AG04449 (cell line): ENCODE data around the gene VMAC.

Experiments used
- CTCF ChIA-PET: fragments of 350-600 bp; formaldehyde crosslinking; extraction: SDS; loops from one replicate; lab custom pipeline; 2021; ENCODE audit warnings: antibody characterized with exemption; lab: Yijun Ruan, JAX
- POLR2A ChIA-PET: fragments of 400-600, 350-600 bp; formaldehyde crosslinking; extraction: SDS; loops from one replicate; lab custom pipeline; 2020; ENCODE audit warnings: antibody characterized with exemption, inconsistent platforms; lab: Yijun Ruan, JAX
- DNase-seq: peaks from one replicate; pipeline ENCODE4 v3.0.0-alpha.2; 2010; ENCODE audit warnings: low read depth, low spot score
- H3K4me3 ChIP-seq: 2 replicates; pipeline ENCODE4 v1.5.1; 2011; ENCODE audit warnings: low read depth, mild to moderate bottlenecking, control low read depth, low read length
- CTCF ChIP-seq: IDR thresholded peaks from one replicate; pipeline ENCODE4 v1.5.1; 2011; ENCODE audit warnings: mild to moderate bottlenecking, moderate library complexity, low read length, control low read depth, inconsistent platforms; ENCODE audit not compliant: insufficient read depth; ENCODE audit errors: missing control alignments

Gene VMAC

GRCh38 chr19:5932146-5932545 is 27.5 kb downstream of the VMAC start:
- no peak overlapping the region for H3K4me3 ChIP-seq
- DNase-seq = no peak
- ChIA-PET CTCF (no interaction called here), POLR2A (no interaction called here)
- no peak for TF ChIP-seq CTCF

GRCh38 chr19:5932609-5933262 is 28.1 kb downstream of the VMAC start:
- no peak overlapping the region for H3K4me3 ChIP-seq
- DNase-seq = no peak
- CTCF ChIA-PET = no interaction called here
- POLR2A ChIA-PET = no interaction called here
- no peak for TF ChIP-seq CTCF

- ChIA-PET CTCF (interaction anchor here (0.9 to 7.1 kb wide), 5 partner anchors 8 to 129 kb away, joined by 3 to 57 read pairs (median 3); partner anchors contain the start of gene NRTN), POLR2A (no interaction called here)
- H3K4me3 ChIP-seq = no peak overlapping the region
- TF ChIP-seq CTCF = no peak
- no peak for DNase-seq
These were observed 28.9 kb downstream of the VMAC start for GRCh38 chr19:5933391-5934068.

- H3K4me3 ChIP-seq = no peak overlapping the region
- TF ChIP-seq CTCF = no peak
- CTCF ChIA-PET = interaction anchor here (0.9 to 7.1 kb wide), 6 partner anchors 9 to 130 kb away, joined by 3 to 57 read pairs (median 3); partner anchors contain the start of gene NRTN
- POLR2A ChIA-PET = no interaction called here
- no peak for DNase-seq
These were observed 29.4 kb downstream of the VMAC start for GRCh38 chr19:5934069-5934401.

- no peak overlapping the region for H3K4me3 ChIP-seq
- no peak for DNase-seq
- no peak for TF ChIP-seq CTCF
- POLR2A ChIA-PET = no interaction called here
- CTCF ChIA-PET = interaction anchor here (1.1 to 7.1 kb wide), 6 partner anchors 9 to 131 kb away, joined by 3 to 57 read pairs (median 4); no protein-coding TSS in a partner anchor
These were observed 30.3 kb downstream of the VMAC start for GRCh38 chr19:5934774-5935472.
